ENCODE results near the gene PRR30.

DNA sequence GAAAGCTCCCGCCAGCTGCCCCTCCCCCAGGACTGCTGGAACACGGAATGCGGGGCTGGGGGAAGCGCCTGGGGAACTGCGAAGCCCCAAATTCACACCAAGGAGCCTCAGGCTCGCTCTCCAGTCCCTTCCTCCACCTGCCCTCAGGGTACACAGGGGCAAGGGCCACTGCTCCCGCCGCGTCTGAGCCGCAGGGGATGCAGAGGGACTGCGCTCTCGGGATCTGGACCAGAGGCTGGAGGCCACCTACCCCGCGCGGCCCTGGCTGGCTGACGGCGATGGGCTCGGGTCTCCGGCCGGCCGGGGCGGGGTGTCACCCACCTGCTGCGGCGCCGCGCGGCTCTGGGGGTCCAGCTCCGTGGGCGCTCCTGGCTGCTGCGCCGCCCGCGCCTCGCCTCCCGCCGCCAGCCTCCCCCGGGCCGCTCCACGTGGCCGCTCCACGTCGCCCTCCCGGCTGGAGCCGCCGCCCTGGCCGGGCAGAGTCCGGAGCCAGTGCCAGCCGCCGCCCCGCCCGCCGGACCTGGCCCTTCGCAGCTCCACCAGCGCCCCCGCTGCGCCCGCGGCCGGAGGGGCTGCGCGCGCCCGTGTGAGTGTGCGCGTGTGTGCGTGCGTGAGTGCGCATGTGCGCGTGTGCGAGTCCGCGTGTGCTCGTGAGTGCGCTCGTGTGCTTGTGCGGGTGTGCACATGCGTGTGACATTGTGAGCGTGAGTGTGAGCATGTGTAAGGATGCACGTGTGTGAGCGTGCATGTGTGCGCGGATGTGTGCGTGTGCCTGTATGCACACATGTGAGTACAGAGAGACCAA, 20.5 kb downstream of the PRR30 start, which contains the start of gene CGREF1:
- TF ChIP-seq CTCF (IDR thresholded peaks at IDR 0.05; ENCODE audit: low read length) (no peak), EZH2 (IDR thresholded peaks at IDR 0.05; ENCODE audit: borderline replicate concordance, low read length) (no peak)

All from OCI-LY1 (cell line).